GM18951 (cell line): Measurements from ENCODE around the gene DGAT2L6.
A peak's percentile ranks its signal among the peaks of the same experiment; 100 is the strongest.

Experiments
- POLR2A ChIP-seq: IDR thresholded peaks from 4 replicates; pipeline ENCODE4 v1.6.1; 2011; ENCODE audit warnings: mild to moderate bottlenecking; ENCODE audit not compliant: insufficient read length, insufficient read depth; ENCODE audit errors: extremely low read depth
- in situ Hi-C: fragments of 300-500 bp; cut with MboI; formaldehyde crosslinking; loops from one replicate; pipeline ENCODE4 v1.12.0; 2022; ENCODE audit warnings: low sequenced_read_pairs, mixed read lengths, inconsistent platforms; ENCODE audit not compliant: unreplicated experiment

The DGAT2L6 gene, protein sequence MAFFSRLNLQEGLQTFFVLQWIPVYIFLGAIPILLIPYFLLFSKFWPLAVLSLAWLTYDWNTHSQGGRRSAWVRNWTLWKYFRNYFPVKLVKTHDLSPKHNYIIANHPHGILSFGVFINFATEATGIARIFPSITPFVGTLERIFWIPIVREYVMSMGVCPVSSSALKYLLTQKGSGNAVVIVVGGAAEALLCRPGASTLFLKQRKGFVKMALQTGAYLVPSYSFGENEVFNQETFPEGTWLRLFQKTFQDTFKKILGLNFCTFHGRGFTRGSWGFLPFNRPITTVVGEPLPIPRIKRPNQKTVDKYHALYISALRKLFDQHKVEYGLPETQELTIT

DNA sequence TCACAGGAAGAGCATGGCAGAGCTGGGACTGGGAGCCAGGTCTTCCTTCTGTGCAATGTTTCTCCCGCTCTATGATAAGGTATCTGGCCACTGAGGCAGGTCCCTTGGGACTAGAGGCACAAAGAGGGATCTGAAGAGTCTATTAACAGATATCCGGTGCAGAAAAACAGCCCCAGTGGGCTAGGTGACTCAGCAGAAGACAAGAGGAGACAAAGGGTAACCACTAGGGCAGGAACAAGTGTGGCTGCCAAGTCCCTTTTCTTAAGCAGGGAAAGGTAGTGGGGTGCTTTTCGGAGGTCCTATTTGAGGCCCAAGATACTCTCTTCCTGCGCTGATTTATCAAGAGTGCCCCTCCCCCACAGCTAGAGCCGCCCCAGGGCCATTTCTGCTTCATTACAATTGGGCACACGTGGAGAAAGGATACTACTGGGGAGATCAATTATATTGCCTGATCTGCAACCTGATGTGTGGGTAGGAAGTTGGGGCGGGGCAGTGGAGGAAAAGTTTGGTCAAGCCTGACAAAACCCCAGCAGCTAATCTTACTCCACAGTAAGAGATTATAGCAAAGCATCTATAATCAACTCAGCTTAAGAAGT, at the start of gene DGAT2L6:
Gene DGAT2L6, plus strand, starts transcription at position 546 of the 596 bp plus-strand sequence. CDS start 100 bp downstream, outside the sequence.
- no peak for TF ChIP-seq POLR2A
- in situ Hi-C loops = no loop called here

DNA sequence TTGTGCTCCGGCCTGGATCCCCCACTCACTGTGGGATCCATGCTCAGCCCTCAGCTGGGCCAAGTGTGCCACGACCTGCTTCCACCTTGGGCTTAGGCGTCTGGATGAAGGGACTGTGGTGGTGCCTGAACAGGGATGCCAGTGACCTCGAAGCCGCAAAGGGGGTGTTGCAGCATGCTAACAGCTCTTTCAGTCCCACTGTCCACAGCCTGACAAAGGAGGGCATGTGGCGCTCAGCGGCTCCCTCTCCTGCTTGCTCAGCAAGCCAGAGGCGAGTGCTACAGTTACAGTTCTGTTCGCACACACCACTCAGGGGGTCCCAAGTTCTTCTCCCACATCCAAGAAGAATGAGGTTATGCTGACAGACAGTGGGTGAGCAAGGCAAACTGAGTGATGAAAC, 49.2 kb upstream of the DGAT2L6 start:
- no peak for TF ChIP-seq POLR2A
- in situ Hi-C loops = no loop called here

DNA sequence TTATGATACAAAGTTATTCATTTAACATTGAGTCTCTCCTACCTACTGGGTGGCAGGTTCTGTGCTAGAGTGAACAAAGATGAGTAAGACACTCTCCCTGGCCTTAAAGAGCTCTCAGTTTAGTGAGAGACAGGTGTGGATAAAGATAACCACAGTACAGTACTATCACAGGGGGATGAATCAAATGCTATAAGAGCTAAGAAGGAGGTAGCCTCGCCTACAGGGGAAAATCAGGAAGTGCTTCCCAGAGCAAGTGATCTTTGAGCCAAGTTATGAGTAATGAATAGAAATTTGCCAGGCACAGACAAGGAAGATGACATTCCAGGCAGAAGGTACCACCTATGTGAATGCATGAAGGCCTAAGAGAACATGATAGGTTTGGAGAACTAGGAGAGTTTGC, 47.5 kb upstream of the DGAT2L6 start:
- in situ Hi-C loops = no loop called here
- no peak for TF ChIP-seq POLR2A

DNA sequence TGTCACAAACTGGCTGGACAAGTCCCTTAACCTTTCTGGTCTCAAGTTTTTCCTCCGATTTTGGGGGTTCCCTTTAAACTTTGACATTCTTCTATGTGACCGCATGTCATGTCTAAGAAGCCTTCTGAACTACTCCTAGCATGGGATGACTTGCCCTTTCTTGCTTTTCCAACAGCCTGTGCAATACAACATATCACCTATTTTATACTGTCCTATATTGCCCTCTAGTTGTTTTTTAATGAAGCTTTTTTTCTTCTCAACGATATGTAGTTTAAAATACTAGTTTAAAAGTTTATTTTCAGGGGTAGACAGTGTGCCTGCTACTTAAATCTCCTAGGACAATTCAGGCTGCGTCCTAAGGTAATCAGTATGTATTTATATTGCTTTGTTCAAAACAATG, 45.1 kb upstream of the DGAT2L6 start:
- no peak for TF ChIP-seq POLR2A
- in situ Hi-C loops = no loop called here

DNA sequence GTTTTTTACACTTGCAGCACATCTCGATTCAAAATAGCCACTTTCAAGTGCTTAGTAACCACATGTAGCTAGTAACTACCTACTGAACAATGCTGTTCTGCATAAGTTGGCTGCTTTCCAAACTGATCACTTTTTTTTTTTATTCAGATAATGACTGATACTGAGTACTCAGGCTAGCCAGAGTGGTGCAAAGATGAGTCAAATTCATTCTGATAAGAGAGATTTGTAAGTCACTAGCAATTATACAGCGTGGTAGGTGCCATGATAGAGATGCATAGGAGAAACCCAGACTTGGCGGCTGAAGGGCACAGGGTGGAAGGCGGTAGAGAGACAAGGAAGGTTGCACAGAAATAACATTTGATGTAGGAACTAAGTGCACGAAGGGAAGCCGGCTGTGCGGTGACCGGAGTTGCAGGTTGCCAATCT, 44.4 kb upstream of the DGAT2L6 start:
- in situ Hi-C loops = no loop called here
- no peak for TF ChIP-seq POLR2A

GRCh38 chrX:70133303-70134115, 43.8 kb upstream of the DGAT2L6 start, which contains the start of gene IGBP1:
IGBP1 (plus strand) TSS chrX:70133447; CDS start chrX:70133948, 501 bp downstream.
- in situ Hi-C loops = no loop called here
- TF ChIP-seq POLR2A = peak; percentile 55

DNA sequence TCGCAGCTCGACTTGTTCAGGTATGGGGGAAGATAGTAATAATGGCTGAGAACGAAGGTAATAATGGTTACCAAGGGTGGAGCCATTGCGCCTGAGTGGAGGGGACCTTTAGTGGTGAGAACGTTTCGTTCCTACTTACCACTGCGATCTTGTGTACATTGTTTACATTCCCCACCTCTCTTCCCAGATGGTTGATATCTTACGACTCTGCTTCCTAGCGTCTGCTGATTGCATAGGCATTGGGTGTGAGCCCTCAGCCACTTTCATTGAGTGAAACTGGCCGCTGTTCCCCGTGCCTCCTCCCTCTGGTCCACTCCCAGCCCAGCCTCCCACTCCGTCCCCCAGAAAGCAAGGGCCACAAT, 43.2 kb upstream of the DGAT2L6 start:
- in situ Hi-C loops = no loop called here
- no peak for TF ChIP-seq POLR2A

DNA sequence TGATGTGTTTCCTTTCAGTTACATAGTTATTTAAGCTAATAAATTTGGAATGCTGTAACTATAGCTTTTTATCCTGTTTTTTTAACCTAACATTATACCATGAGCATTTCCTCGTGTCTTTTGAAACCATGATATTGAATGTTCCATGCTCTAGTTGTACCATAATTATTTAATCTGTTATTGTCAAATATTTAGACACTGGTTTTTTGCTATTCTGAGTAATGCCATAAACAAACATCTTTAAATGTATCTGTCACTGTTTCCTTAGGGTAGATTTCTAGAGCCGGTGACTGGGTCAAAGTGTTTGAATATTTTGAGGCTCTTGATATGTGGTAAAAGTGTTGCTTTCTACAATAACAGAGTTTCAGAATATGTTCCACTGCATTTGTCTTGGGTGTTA, 38.7 kb upstream of the DGAT2L6 start:
- in situ Hi-C loops = no loop called here
- no peak for TF ChIP-seq POLR2A

- in situ Hi-C loops = no loop called here
- no peak for TF ChIP-seq POLR2A
These were observed 37.5 kb upstream of the DGAT2L6 start for GRCh38 chrX:70139736-70140135.

GRCh38 chrX:70141373-70141772, 35.9 kb upstream of the DGAT2L6 start:
- in situ Hi-C loops = no loop called here
- TF ChIP-seq POLR2A = no peak

GRCh38 chrX:70166601-70167590, 10.4 kb upstream of the DGAT2L6 start:
- TF ChIP-seq POLR2A = no peak

DNA sequence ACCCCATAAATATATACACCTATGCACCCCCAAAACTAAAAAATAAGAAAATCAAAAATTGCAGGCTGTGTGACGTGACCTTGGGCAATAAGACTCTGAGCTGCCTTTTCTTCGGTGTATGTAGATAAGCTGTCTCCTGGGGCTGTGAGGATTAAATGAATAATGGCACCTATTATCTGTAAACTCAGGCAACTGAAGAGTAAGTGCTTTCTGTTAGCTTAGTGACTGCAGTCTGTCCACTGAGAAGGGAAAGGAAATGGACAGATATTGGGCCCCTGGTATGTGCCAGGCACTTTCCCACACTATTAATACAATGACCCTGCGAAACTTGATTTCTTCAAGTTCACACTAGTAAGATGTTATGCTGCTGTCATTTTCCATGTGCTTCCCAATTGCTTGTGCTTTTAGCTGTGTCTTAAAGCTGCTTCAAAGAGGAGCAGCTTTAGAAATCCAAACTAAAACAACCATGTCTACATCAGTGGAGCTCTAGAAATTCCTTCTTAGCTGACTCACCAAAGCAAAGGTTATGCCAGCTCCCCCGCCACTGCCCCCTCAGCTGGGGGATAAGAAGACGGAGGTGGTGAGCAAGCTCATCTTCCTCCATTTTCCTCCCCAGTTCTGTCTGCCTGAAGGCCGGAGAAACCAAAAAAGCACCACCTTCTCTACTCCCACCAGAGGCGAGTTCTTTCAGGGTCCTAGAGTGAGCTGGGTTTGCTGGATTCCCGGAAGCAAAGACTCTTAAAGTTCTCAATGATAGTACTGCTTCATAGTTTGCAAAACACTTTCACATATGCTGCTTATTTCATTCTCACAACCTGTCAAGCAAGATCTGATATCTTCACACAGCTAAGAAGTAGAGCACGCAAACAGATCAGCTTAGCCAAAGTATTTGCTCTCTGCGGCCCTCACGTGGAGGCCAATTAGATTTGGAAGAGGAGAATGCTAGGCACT, 8.8 kb upstream of the DGAT2L6 start:
- in situ Hi-C loops = no loop called here

More at GRCh38 chrX:70166601-70167590, 10.4 kb upstream of the DGAT2L6 start:
- in situ Hi-C loops = no loop called here

GRCh38 chrX:70169281-70169680, 8.0 kb upstream of the DGAT2L6 start:
- in situ Hi-C loops = no loop called here
- no peak for TF ChIP-seq POLR2A

More for the DNA sequence above, 8.8 kb upstream of the DGAT2L6 start:
- no peak for TF ChIP-seq POLR2A
